Activated CD4-positive, alpha-beta memory T cell treated with anti-CD3 and anti-CD28 coated beads for 36 hours (primary cell): ENCODE measurements around the gene ANKS3. TPM values are rescaled to one million over a fixed set of nuclear protein-coding genes. Genes with fewer than 3 reads are reported as not detected.

Experiments
- CTCF ChIA-PET: fragments of 350-600 bp; sonication (Branson Sonifier 250); formaldehyde crosslinking; loops from one replicate; lab custom pipeline; 2021; ENCODE audit warnings: antibody characterized with exemption, inconsistent platforms; lab: Charles Lee
- POLR2A ChIA-PET: fragments of 350-600 bp; sonication (Branson Sonifier 250); formaldehyde crosslinking; loops from one replicate; lab custom pipeline; 2021; ENCODE audit warnings: antibody characterized with exemption; lab: Charles Lee
- DNase-seq: peaks from one replicate; pipeline ENCODE4 v3.0.0-alpha.2; 2020
- H3K27ac Mint-ChIP-seq: one replicate; pipeline ENCODE4 v1.8.0; 2021; ENCODE audit warnings: mixed read lengths
- H3K27me3 Mint-ChIP-seq: one replicate; pipeline ENCODE4 v1.8.0; 2021; ENCODE audit warnings: mixed read lengths
- H3K36me3 Mint-ChIP-seq: one replicate; pipeline ENCODE4 v1.8.0; 2021; ENCODE audit warnings: mixed read lengths
- H3K4me1 Mint-ChIP-seq: one replicate; pipeline ENCODE4 v1.8.0; 2021; ENCODE audit warnings: low read depth, mixed read lengths
- H3K4me3 Mint-ChIP-seq: one replicate; pipeline ENCODE4 v1.8.0; 2021; ENCODE audit warnings: mild to moderate bottlenecking, mixed read lengths
- H3K9me3 Mint-ChIP-seq: one replicate; pipeline ENCODE4 v1.8.0; 2021; ENCODE audit warnings: mixed read lengths
- intact Hi-C: fragments of 100-400 bp; cut with micrococcal nuclease; formaldehyde crosslinking; loops from one replicate; pipeline ENCODE4 v1.15.1; 2023
- total RNA-seq, 2 experiments: library from RNA; stranded (reverse); gene quantifications; one replicate each; pipeline ENCODE4 v1.2.3, GENCODE V29; 2021

Gene ANKS3
- total RNA-seq, 2 experiments from 2014 or later, result 11.7 to 13.3 TPM

DNA sequence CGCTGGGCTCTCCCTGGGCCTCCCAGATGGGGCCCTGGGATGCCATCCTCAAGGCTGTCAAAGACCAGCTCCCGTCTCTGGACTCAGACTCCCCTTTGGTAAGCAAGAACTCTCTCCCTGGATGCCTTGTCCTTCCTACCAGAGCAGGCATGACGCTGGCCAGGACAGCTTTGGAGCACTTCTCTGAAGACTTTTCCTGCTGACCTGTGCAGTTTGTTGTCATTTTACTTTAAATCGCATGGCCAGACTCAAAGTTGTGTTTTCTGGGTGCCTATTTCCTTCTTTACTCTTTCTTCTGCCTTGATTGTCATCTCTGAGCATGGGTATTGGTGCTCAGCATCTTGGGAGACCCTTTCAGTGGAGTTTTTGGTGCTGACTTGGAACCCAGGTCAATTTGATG lies 2.5 kb upstream of the ANKS3 start:
- no peaks in the 10 kb centered on the region for H3K36me3 Mint-ChIP-seq
- intact Hi-C loops, result loop anchor here (10.0 kb wide), 1 partner anchor 358 kb away; the partner anchor contains the start of gene EEF2KMT
- no peak overlapping the region for H3K27ac Mint-ChIP-seq
- H3K4me1 Mint-ChIP-seq, result peaks cover 17% of the 10 kb centered on the region
- ChIA-PET POLR2A (no interaction called here), CTCF (no interaction called here)
- no peak for DNase-seq
- H3K4me3 Mint-ChIP-seq, result no peak overlapping the region
- H3K27me3 Mint-ChIP-seq, result no peaks in the 10 kb centered on the region
- no peaks in the 10 kb centered on the region for H3K9me3 Mint-ChIP-seq

DNA sequence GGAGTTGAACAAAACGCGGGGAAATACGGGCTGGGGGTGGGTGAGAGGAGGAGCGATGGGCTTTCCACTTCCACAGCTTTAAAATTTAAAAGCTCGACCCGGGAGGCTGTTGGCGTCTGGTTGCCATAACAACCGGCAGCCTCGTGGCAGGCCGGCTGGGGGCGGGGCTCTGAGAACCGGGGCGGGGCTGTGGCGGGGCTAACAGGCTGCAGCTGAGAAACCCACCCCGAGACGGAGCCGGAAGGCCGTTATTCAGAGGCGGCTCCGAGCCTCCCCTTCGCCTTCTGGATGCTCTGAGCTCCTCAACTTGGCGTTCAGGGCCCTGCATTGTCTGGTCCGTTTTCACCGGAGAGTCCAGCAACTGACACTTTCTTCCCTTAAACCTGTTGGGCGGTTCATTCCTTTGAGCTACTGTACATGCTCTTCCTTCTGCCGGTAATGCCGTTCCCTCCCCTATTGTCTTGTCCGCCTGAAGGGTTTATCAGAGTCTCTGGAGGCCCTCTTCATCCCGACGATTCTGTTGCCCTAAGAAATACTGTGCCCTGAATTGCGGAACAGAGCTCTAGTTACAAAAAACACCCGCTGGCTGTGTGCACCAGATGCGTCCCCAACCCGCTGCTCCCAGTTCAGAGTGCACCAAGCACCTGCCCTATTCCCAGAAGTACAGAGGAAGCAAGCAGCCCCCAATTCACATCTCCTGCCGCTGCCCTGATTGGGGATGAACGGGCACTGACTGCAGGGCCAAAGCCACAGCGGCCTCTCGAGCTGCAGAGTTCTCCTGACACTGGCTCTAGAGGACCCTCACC lies 862 bp upstream of the ANKS3 start:
- POLR2A ChIA-PET, result interaction anchor here (0.8 to 1.9 kb wide), 7 partner anchors 32 to 259 kb away, joined by 3 to 9 read pairs (median 5); partner anchors contain the start of genes GLYR1, HMOX2, NUDT16L1 and ROGDI
- Mint-ChIP-seq H3K27me3 (no peaks in the 10 kb centered on the region), H3K4me1 (peaks cover 17% of the 10 kb centered on the region), H3K36me3 (no peaks in the 10 kb centered on the region), H3K9me3 (no peaks in the 10 kb centered on the region), H3K4me3 (peak overlapping the region; percentile 86), H3K27ac (peak overlapping the region; percentile 69)
- DNase-seq, result peak; percentile 94
- CTCF ChIA-PET, result interaction anchor here (1.0 to 2.4 kb wide), 7 partner anchors 17 to 321 kb away, joined by 3 to 11 read pairs (median 5); partner anchors contain the start of genes MGRN1, ROGDI and ZNF500
- intact Hi-C loops, result loop anchor here (1.0 to 10.0 kb wide), 5 partner anchors 33 to 360 kb away; partner anchors contain the start of genes EEF2KMT, NUDT16L1 and ROGDI

DNA sequence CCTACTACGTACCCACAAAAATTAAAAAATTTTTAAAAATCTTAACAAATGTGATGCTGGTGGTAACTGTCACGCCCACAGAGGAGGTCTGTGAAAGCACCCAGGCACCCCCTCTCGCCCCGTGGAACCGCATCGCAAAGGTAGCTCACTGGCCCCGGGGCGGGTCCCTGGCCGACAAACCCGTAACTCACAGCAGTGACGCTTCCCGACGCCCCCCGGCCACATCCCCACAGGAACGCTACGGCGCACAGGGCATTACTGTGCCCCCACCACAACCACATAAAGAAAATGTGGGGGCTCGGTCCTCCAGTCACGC lies 366 bp downstream of the ANKS3 start:
- peaks cover 17% of the 10 kb centered on the region for H3K4me1 Mint-ChIP-seq
- no peaks in the 10 kb centered on the region for H3K27me3 Mint-ChIP-seq
- peak overlapping the region; percentile 33 for H3K27ac Mint-ChIP-seq
- no peak for DNase-seq
- ChIA-PET CTCF (interaction anchor here (1.1 to 2.4 kb wide), 8 partner anchors 18 to 320 kb away, joined by 3 to 11 read pairs (median 5); partner anchors contain the start of genes MGRN1 and ZNF500), POLR2A (interaction anchor here (0.8 to 1.9 kb wide), 6 partner anchors 33 to 258 kb away, joined by 3 to 9 read pairs (median 6); partner anchors contain the start of genes HMOX2, NUDT16L1, ROGDI and ZNF500)
- intact Hi-C loops, result loop anchor here (1.0 to 10.0 kb wide), 5 partner anchors 35 to 361 kb away; partner anchors contain the start of genes EEF2KMT, NUDT16L1 and ROGDI
- H3K4me3 Mint-ChIP-seq, result peak overlapping the region; percentile 86
- no peaks in the 10 kb centered on the region for H3K36me3 Mint-ChIP-seq
- no peaks in the 10 kb centered on the region for H3K9me3 Mint-ChIP-seq

- Mint-ChIP-seq H3K27me3 (no peaks in the 10 kb centered on the region), H3K4me1 (peaks cover 17% of the 10 kb centered on the region), H3K27ac (no peak overlapping the region), H3K4me3 (peak overlapping the region; percentile 86), H3K9me3 (no peaks in the 10 kb centered on the region), H3K36me3 (peaks cover 2% of the 10 kb centered on the region)
- ChIA-PET POLR2A (interaction anchor here (1.9 kb wide), 1 partner anchor 34 kb away, joined by 6 read pairs; the partner anchor contains the start of gene ZNF500), CTCF (interaction anchor here (1.3 to 2.4 kb wide), 5 partner anchors 19 to 117 kb away, joined by 4 to 11 read pairs (median 5); partner anchors contain the start of gene MGRN1)
- intact Hi-C loops, result loop anchor here (10.0 kb wide), 1 partner anchor 362 kb away; the partner anchor contains the start of gene EEF2KMT
- no peak for DNase-seq
These were observed 794 bp downstream of the ANKS3 start for GRCh38 chr16:4733211-4733742.

- no peak overlapping the region for H3K4me3 Mint-ChIP-seq
These were observed 4.2 kb downstream of the ANKS3 start for GRCh38 chr16:4729876-4730275.

DNA sequence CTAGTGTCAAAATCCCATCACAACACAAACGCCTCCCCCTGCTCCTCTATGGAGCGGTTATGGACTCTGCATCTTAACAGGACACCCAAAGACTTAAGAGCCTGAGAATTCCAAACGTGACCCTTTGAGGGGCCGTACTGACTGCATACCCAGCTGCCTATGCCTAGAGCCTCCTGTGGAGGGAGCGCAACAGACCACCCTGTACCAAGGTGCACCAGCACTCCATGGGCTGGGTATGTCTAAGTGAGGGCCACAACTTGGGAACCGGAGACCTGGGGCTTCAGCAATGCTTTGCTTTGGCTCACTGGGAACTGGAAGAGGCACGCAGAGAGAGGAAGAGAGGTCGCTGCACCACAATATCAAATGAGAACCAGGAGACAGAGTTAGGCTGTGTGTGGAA lies 5.4 kb downstream of the ANKS3 start:
- Mint-ChIP-seq H3K27me3 (no peaks in the 10 kb centered on the region), H3K9me3 (no peaks in the 10 kb centered on the region)

More at GRCh38 chr16:4729876-4730275, 4.2 kb downstream of the ANKS3 start:
- POLR2A ChIA-PET, result no interaction called here
- CTCF ChIA-PET, result no interaction called here
- H3K4me1 Mint-ChIP-seq, result peaks cover 11% of the 10 kb centered on the region
- H3K27ac Mint-ChIP-seq, result no peak overlapping the region
- DNase-seq, result no peak
- H3K27me3 Mint-ChIP-seq, result no peaks in the 10 kb centered on the region
- H3K9me3 Mint-ChIP-seq, result no peaks in the 10 kb centered on the region
- H3K36me3 Mint-ChIP-seq, result peaks cover 4% of the 10 kb centered on the region
- intact Hi-C loops, result loop anchor here (10.0 kb wide), 1 partner anchor 365 kb away; the partner anchor contains the start of gene EEF2KMT

GRCh38 chr16:4726616-4727015 lies 7.5 kb downstream of the ANKS3 start:
- peaks cover 5% of the 10 kb centered on the region for H3K36me3 Mint-ChIP-seq
- CTCF ChIA-PET, result no interaction called here
- no peak overlapping the region for H3K4me3 Mint-ChIP-seq
- POLR2A ChIA-PET, result no interaction called here
- no peaks in the 10 kb centered on the region for H3K27me3 Mint-ChIP-seq
- H3K4me1 Mint-ChIP-seq, result no peaks in the 10 kb centered on the region
- no peak for DNase-seq
- H3K9me3 Mint-ChIP-seq, result no peaks in the 10 kb centered on the region
- no peak overlapping the region for H3K27ac Mint-ChIP-seq
- intact Hi-C loops, result no loop called here

More for the DNA sequence above, 5.4 kb downstream of the ANKS3 start:
- ChIA-PET CTCF (interaction anchor here (0.6 kb wide), 1 partner anchor 257 kb away, joined by 3 read pairs; no protein-coding TSS in a partner anchor), POLR2A (no interaction called here)
- intact Hi-C loops, result no loop called here
- peaks cover 10% of the 10 kb centered on the region for H3K4me1 Mint-ChIP-seq
- no peak for DNase-seq
- no peak overlapping the region for H3K27ac Mint-ChIP-seq
- peaks cover 4% of the 10 kb centered on the region for H3K36me3 Mint-ChIP-seq
- H3K4me3 Mint-ChIP-seq, result no peak overlapping the region

DNA sequence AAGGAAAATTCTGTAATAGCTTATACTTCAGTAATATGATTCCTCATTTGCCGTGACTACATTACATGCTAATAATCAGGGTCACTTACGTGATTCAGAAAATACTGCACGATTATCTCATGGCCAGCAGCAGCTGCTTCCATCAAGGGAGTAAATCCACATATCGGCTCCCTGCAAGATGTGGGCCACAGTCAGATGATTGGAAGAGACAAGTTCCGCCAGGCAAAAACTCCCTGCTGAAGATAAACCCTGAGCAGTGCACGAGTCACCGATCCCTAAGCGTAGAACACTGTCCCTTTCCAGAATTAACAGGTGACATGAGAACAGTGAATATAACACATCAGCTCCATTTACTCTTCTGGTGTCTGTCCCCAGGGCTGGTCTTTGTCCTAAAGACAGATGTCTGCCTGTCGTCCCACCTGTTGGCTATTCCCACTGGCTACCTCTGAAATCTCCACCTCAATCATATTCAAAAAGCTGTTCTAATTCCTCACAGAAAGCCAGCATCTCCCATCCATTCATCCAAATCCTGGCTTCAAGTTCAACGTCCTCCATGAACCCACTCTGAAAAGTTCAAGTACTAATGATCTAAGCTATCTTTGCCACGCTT lies 9.3 kb downstream of the ANKS3 start:
- no peak for DNase-seq
- Mint-ChIP-seq H3K4me3 (no peak overlapping the region), H3K36me3 (peaks cover 5% of the 10 kb centered on the region), H3K9me3 (no peaks in the 10 kb centered on the region), H3K27ac (no peak overlapping the region), H3K27me3 (no peaks in the 10 kb centered on the region), H3K4me1 (no peaks in the 10 kb centered on the region)
- ChIA-PET CTCF (interaction anchor here (1.5 kb wide), 1 partner anchor 74 kb away, joined by 5 read pairs; no protein-coding TSS in a partner anchor), POLR2A (interaction anchor here (0.6 kb wide), 1 partner anchor 158 kb away, joined by 3 read pairs; no protein-coding TSS in a partner anchor)
- intact Hi-C loops, result no loop called here

DNA sequence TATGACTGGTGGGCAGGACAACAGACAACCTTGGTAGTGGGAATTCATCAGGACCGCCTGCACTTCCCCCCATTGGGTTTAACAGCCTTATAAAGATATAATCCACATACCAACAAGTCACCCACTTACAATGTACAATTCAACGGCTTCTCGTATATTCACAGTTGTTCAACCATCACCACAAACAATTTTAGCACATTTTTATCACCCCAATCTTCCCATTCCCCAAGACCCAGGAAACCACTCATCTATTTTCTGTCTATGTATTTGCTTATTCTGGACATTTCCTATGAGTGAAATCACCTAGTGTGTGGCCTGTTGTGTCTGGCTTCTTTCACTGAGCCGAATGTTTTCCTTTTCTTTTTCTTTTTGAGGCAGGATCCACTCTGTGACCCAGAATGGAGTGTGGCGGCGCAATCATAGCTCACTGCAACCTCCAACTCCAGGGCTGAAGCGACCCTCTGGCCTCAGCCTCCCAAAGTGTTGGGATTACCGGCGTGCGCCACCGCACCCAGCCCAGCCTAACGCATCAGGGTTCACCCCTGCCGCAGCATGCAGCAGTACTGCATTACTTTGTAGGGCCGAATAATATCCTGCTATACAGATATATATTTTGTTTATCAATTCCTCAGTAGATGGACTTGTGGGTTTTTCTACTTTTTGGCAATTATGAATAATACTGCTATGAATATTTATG lies 10.9 kb downstream of the ANKS3 start:
- DNase-seq, result no peak
- Mint-ChIP-seq H3K27ac (no peak overlapping the region), H3K9me3 (no peaks in the 10 kb centered on the region), H3K4me1 (no peaks in the 10 kb centered on the region), H3K4me3 (no peak overlapping the region), H3K27me3 (no peaks in the 10 kb centered on the region), H3K36me3 (peaks cover 3% of the 10 kb centered on the region)
- intact Hi-C loops, result no loop called here
- POLR2A ChIA-PET, result no interaction called here
- CTCF ChIA-PET, result interaction anchor here (0.6 kb wide), 1 partner anchor 134 kb away, joined by 3 read pairs; no protein-coding TSS in a partner anchor

DNA sequence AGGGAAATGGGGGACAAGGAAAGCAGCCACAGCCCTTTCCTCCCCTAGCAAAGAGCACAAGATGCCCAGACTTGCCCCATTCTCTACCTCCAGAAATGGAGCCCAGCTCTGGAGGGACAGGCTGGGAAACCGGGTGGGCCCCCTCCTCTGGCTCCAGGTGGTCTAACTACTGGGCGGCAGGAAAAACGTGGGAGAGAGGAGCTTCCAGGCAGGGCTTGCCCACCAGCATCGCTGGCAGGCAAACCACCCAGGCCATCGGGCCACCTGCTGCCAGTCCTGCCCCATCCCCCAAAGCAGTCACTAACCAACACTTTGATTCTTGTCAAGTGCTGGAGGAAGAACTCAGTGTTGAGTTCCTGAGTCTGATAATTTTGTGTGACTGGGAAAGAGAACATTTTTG lies 15.6 kb downstream of the ANKS3 start:
- no peaks in the 10 kb centered on the region for H3K9me3 Mint-ChIP-seq
- peaks cover 4% of the 10 kb centered on the region for H3K36me3 Mint-ChIP-seq
- no peak for DNase-seq
- intact Hi-C loops, result no loop called here
- H3K27me3 Mint-ChIP-seq, result no peaks in the 10 kb centered on the region
- H3K4me3 Mint-ChIP-seq, result no peak overlapping the region
- no peaks in the 10 kb centered on the region for H3K4me1 Mint-ChIP-seq
- ChIA-PET CTCF (no interaction called here), POLR2A (no interaction called here)
- H3K27ac Mint-ChIP-seq, result no peak overlapping the region

DNA sequence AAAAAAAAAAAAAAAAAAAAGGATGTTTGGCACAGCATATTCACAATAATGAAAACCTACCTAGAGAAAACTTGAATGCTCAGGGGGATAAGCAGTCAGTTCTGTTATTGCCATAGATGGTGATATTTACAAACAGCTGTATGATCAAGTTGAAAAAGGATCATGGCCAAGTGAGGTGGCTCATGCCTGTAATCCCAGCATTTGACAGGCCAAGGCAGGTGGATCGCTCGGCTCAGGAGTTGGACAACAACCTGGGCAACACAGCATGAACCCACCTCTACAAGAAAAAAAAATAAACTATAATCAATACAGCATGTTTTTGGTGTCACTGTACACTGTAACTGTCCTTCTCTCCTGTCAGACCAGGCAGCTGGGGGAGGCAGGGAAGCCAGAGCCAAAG lies 19.1 kb downstream of the ANKS3 start:
- CTCF ChIA-PET, result no interaction called here
- Mint-ChIP-seq H3K27ac (no peak overlapping the region), H3K4me1 (no peaks in the 10 kb centered on the region), H3K4me3 (no peak overlapping the region), H3K27me3 (no peaks in the 10 kb centered on the region), H3K9me3 (no peaks in the 10 kb centered on the region), H3K36me3 (peaks cover 11% of the 10 kb centered on the region)
- intact Hi-C loops, result no loop called here
- POLR2A ChIA-PET, result no interaction called here
- DNase-seq, result no peak
